ENCODE results near the gene AMER2. TPM values are rescaled to one million over a fixed set of nuclear protein-coding genes. Genes with fewer than 3 reads are reported as not detected.

The AMER2 gene
- total and polyA plus RNA-seq, 10 donors: not detected

DNA sequence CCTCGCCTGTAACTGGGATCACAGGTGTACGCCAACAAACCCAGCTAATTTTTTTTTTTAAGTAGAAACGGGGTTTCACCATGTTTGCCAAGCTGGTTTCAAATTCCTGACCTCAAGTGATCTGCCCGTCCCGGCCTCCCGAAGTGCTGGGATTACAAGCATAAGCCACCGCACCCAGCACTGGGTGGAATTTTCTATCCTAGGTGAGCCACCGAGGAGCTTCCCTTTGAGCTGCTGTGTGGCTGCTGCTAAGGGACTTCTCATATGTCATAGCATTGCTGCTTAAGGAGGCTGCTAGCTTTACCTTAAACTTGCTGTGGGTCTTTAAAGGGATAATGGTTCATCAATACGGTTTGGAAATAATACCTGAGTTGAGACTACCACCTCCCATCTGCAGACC lies 2.9 kb upstream of the AMER2 start:
- DNase-seq: no peak
- Histone ChIP-seq H3K4me1 (peaks cover 4 to 21% (median 15%) of the 10 kb centered on the region in 6 donors), H3K27me3 (replicated peaks in 1 of 7) (peaks cover 0 to 98% (median 47%) of the 10 kb centered on the region in 7 donors), H3K36me3 (no peaks in the 10 kb centered on the region), H3K4me3 (no peak overlapping the region), H3K9me3 (peaks cover 0 to 24% (median 0%) of the 10 kb centered on the region in 8 donors), H3K27ac (no peak overlapping the region)
- 85 to 91% (median 90%) methylated on average over 9 of the region's 9 CpGs for WGBS, 5 donors
- TF ChIP-seq POLR2AphosphoS5 (IDR thresholded peaks at IDR 0.05): no peak
- TF ChIP-seq, protein P1, sequence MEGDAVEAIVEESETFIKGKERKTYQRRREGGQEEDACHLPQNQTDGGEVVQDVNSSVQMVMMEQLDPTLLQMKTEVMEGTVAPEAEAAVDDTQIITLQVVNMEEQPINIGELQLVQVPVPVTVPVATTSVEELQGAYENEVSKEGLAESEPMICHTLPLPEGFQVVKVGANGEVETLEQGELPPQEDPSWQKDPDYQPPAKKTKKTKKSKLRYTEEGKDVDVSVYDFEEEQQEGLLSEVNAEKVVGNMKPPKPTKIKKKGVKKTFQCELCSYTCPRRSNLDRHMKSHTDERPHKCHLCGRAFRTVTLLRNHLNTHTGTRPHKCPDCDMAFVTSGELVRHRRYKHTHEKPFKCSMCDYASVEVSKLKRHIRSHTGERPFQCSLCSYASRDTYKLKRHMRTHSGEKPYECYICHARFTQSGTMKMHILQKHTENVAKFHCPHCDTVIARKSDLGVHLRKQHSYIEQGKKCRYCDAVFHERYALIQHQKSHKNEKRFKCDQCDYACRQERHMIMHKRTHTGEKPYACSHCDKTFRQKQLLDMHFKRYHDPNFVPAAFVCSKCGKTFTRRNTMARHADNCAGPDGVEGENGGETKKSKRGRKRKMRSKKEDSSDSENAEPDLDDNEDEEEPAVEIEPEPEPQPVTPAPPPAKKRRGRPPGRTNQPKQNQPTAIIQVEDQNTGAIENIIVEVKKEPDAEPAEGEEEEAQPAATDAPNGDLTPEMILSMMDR (IDR thresholded peaks at IDR 0.05 in 8 of 11, conservative IDR thresholded peaks at IDR 0.05 in 3 of 11): no peak
- TF ChIP-seq POLR2A (IDR thresholded peaks at IDR 0.05): no peak
- intact Hi-C loops (cut with DNase I; ENCODE audit: low total_unique reads): no loop called here

DNA sequence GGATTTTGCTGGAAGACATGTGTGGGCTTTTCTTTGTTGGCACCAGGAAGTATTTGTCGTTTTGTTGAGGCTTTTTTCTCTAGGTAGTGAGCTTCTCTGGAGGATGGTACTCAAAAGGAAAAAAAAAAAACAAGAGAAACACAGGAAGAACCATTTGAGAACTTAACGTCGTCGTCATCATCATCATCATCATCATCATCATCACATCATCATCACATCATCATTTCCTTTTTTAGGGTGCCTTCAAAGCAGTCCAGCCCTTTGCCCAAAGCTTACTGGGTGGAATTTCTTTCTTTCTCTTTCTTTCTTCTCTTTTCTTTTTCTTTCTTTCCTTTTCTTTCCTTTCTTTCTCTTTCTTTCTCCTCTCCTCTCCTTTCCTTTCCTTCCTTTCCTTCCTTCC lies 2.2 kb upstream of the AMER2 start:
- 69 to 72% (median 71%) methylated on average over 4 of the region's 4 CpGs for WGBS, 5 donors
- Histone ChIP-seq H3K27ac (no peak overlapping the region), H3K9me3 (peaks cover 0 to 17% (median 0%) of the 10 kb centered on the region in 8 donors), H3K36me3 (no peaks in the 10 kb centered on the region), H3K4me3 (no peak overlapping the region), H3K27me3 (replicated peaks in 1 of 7) (peaks cover 0 to 98% (median 54%) of the 10 kb centered on the region in 7 donors), H3K4me1 (peaks cover 4 to 21% (median 15%) of the 10 kb centered on the region in 6 donors)
- TF ChIP-seq POLR2A (IDR thresholded peaks at IDR 0.05) (no peak), POLR2AphosphoS5 (IDR thresholded peaks at IDR 0.05) (no peak)
- TF ChIP-seq, protein P1 (IDR thresholded peaks at IDR 0.05 in 8 of 11, conservative IDR thresholded peaks at IDR 0.05 in 3 of 11): no peak
- intact Hi-C loops (cut with DNase I; ENCODE audit: low total_unique reads): no loop called here
- no peak for DNase-seq

DNA sequence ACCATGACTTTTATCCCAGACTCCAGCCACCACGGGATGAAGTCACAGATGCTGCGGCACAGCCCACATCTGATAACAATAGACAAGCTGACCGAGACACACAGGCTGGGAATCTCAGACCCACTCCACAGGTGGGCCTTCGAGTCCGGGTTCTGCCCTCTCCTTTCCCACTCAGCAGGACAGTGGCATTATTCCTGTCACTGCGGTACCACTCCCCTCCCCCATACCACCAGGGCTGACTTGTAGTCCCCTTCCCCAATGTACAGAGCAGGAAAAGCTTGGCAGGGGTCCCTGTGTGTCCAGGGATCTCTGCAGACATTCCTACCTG lies 179 bp upstream of the AMER2 start:
- 27 to 54% (median 45%) methylated on average over 6 of the region's 6 CpGs for WGBS, 5 donors
- Histone ChIP-seq H3K4me1 (peaks cover 4 to 21% (median 15%) of the 10 kb centered on the region in 6 donors), H3K27me3 (replicated peaks in 1 of 7) (peaks cover 0 to 88% (median 56%) of the 10 kb centered on the region in 7 donors), H3K9me3 (peaks cover 0 to under 1% (median 0%) of the 10 kb centered on the region in 8 donors), H3K4me3 (peak overlapping the region in 1 of 8 donors; percentile 64), H3K36me3 (no peaks in the 10 kb centered on the region), H3K27ac (no peak overlapping the region)
- intact Hi-C loops (cut with DNase I; ENCODE audit: low total_unique reads): no loop called here
- DNase-seq: no peak
- TF ChIP-seq POLR2AphosphoS5 (IDR thresholded peaks at IDR 0.05) (no peak), POLR2A (IDR thresholded peaks at IDR 0.05) (no peak)
- TF ChIP-seq, protein P1 (IDR thresholded peaks at IDR 0.05 in 8 of 11, conservative IDR thresholded peaks at IDR 0.05 in 3 of 11): no peak

DNA sequence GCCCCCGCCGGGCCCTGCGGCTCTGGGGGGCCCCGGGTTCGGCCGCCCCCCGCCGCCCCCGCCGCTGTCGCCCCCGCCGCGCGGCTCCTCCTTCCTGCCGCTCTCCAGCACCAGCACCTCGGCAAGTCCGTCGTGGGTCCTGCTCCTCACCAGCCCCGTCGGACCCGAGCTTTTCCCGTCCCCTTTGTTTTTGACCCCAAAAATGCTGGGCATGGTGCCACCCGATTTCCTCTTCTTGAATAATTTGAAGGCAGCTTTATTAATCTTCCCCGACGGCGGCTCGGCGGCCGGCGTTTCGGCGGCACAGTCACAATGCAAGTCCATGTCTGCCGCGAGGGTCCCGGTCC lies 945 bp downstream of the AMER2 start:
- H3K27ac ChIP-seq: no peak overlapping the region
- no peaks in the 10 kb centered on the region for H3K36me3 ChIP-seq
- H3K4me1 ChIP-seq: peaks cover 4 to 21% (median 15%) of the 10 kb centered on the region in 6 donors
- WGBS, 5 donors: 1 to 4% (median 2%) methylated on average over 25 to 36 of the region's 36 CpGs
- H3K4me3 ChIP-seq: peak overlapping the region in 7 of 8 donors; percentile 14 to 64 (median 26)
- no peak for TF ChIP-seq POLR2A (IDR thresholded peaks at IDR 0.05)
- TF ChIP-seq, protein P1 (IDR thresholded peaks at IDR 0.05 in 8 of 11, conservative IDR thresholded peaks at IDR 0.05 in 3 of 11): no peak
- H3K9me3 ChIP-seq: no peaks in the 10 kb centered on the region
- intact Hi-C loops (cut with DNase I; ENCODE audit: low total_unique reads): no loop called here
- peaks cover 0 to 77% (median 58%) of the 10 kb centered on the region in 7 donors for H3K27me3 ChIP-seq (replicated peaks in 1 of 7)
- DNase-seq: no peak
